ENCODE results near the gene SLC25A45.

The SLC25A45 gene

GRCh38 chr11:65389294-65389980, 7.0 kb upstream of the SLC25A45 start:
- no peak for DNase-seq (ENCODE audit: low read depth)

- DNase-seq (ENCODE audit: low read depth) = no peak
Measured at GRCh38 chr11:65388731-65389130, 6.3 kb upstream of the SLC25A45 start.

DNA sequence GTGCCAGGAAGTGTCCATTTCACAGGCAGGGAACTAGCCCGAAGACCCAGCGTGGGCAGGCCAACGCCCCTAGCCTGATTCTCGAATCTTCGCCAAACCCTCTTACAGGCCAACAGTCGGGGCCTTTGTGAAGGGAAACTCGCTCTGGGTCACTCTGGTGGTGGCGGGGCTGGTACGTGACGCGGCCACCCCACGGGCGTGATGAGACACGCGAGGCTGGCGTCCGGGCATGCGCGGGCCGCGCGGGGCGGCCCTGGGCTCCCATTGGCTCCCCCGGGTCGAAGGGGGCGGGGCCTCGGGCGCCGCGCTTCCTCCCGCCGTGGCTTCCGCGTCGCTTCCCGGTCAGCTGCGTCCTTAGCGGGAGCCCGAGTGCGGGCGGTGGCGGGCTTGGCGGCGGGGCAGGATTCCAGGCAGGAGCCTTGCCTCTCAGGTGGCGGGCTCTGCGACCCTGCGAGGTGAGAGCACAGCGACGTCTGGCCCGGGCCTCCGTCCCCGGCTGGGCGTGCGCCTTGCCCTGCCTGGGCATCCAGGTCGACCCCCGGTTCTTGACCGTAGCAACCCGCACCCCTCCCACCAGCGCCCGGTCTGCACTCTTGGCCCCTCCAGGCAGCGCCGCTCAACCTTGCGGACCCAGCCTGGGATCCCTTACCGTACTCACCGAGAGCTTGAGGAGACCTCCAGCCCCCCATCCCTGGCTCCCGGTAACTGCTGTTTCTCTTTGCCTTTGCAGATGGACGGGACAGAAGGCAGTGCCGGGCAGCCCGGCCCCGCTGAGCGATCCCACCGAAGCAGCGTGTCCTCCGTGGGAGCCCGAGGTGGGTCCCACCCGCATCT, 4.1 kb upstream of the SLC25A45 start, which contains the start of gene FRMD8:
TSS of gene FRMD8 (plus strand) at position 331 of the 834 bp plus-strand sequence. CDS start at position 731, 400 bp downstream.
- peak; percentile 87 for DNase-seq (ENCODE audit: low read depth)

- no peak for DNase-seq (ENCODE audit: low read depth)
Measured at GRCh38 chr11:65384301-65384889, 1.9 kb upstream of the SLC25A45 start.

GRCh38 chr11:65383778-65384177, 1.3 kb upstream of the SLC25A45 start:
- no peak for DNase-seq (ENCODE audit: low read depth)

DNA sequence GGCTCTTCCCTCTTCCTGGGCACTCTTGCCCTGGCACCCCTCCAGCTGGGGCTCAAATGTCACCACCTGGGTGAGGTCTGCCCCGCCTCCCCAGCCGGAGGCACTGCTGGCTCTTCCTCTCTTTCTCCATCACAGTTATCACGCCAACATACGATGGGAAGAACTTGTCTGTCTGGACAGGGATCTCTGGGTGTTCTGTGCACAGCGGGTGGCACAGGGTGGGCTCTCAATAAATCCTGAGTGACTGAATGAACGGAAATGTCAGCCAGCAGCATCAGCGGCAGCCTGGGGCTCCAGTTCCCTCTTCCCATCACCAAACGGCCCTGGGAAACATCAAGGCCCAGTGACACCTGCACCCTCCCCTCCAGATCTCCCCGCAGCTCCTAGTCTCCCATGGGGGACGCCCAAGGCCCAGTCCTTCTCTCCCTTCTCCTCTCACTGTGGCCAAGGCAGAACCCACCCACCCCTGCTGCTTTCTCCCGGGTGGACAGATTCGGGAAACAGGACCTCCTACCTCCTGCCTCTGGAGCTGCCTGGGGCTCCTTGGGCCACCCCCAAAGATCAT, 440 bp upstream of the SLC25A45 start:
- DNase-seq (ENCODE audit: low read depth) = no peak

GRCh38 chr11:65381716-65382032, 772 bp downstream of the SLC25A45 start:
- DNase-seq (ENCODE audit: low read depth) = no peak

GRCh38 chr11:65380460-65381119, 1.9 kb downstream of the SLC25A45 start:
- DNase-seq (ENCODE audit: low read depth) = no peak

DNA sequence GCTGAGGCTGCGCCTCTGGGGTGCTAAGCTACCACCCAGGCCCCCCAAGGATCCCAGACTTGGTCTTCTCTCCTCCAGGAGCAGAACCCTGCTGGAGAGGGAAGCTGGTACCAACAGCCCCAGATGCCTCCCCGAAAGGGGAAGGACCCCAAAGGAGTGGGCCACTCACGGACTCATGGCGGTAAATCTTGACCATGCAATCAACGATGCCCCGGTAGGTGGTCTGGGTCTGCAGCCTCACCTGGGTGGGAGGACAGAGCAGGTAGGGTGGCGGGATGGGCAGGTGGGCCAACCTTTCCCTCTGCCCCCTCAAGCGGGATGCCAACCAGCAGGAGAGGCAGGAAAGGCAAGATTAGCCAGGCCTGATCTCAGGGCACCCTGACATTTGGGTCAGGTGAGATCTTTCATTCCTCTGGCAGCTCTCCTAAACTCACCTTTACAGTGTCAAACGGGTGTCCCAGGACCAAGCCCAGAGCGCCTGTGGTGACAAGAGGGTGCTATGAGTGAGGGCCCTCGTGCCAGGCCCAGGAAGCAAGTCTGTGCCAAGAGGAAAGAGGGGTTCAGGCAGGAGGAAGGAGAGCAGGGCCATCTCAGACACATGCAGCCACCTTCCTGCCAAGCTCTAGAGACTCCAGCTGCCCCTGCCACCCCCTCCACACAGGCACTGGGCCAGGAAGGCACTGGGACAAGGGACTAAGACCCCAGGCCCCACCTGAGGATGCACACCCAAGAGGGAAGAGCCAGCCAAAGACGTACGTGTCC, 2.6 kb downstream of the SLC25A45 start:
- no peak for DNase-seq (ENCODE audit: low read depth)

DNA sequence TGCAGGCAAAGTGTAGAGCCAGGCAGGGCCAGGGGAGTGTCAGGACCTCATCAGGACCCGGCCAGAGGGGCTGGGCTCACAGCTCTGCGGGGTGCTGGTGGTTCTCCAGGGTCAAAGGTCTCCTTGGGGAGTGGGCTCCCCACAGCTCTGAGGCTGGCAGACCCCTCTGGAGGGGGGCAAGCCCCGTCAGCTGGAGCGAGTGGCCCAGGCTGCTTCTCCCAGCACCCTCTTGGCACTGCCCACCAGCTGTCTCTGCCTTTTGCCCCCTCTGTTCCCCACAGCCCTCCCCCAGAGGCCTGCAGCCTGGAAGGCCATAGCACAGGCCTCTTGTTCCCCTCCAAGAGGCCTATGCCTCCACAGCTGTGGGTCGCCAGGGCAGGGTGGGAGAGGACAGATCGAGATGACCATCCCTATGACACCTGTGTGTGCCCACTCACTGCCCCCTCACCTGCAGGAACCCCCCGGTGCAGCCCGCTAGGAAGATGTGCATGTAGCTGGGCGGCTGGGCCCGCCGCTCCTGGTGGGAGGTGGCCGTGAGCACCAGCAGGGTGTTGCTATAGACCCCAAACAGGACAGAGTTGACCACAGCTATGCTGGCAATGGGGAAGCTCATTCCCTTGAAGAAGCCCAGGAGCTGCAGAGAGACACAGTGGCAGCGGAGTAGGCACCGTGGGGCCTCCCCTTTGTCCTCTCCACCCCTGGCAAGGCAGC, 3.4 kb downstream of the SLC25A45 start:
- DNase-seq (ENCODE audit: low read depth) = no peak

DNA sequence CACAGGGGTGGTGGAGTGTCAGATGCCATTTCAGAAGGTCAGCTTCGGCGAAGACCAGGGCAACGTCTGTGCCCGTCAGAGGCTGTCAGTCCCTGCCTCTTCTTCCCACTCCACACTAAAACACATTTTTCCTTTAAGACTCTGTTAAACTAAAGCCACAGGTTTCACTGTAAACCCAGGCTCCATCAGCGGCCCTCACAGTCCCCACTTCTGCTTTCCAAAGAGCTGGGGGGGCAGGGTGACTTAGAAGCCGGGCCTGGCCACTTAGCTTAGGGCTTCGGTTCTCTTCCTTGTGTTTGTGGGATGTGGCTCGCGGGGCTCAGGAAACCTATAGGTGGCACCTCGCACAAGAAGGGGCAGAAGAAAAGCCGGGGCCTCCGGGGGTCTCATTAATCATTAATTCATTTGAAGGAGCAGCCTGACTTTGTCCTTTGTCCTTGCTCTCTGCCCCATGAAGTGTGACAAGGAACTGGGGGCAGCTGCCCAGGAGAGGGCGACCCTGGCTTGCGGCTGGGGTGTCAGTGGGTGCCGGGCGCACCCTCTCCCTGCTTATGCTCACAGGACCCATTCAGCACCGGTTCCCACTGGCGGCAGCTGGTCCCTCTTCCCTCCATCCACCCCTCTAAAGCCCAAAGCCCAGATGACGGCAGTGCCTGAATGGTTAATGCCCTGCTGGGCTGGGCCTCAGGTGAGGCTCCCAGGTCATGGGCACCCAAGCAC, 4.1 kb downstream of the SLC25A45 start:
- DNase-seq (ENCODE audit: low read depth) = no peak

GRCh38 chr11:65377777-65378176, 4.7 kb downstream of the SLC25A45 start:
- no peak for DNase-seq (ENCODE audit: low read depth)

- DNase-seq (ENCODE audit: low read depth) = no peak
Measured at GRCh38 chr11:65377036-65377435, 5.4 kb downstream of the SLC25A45 start.

DNA sequence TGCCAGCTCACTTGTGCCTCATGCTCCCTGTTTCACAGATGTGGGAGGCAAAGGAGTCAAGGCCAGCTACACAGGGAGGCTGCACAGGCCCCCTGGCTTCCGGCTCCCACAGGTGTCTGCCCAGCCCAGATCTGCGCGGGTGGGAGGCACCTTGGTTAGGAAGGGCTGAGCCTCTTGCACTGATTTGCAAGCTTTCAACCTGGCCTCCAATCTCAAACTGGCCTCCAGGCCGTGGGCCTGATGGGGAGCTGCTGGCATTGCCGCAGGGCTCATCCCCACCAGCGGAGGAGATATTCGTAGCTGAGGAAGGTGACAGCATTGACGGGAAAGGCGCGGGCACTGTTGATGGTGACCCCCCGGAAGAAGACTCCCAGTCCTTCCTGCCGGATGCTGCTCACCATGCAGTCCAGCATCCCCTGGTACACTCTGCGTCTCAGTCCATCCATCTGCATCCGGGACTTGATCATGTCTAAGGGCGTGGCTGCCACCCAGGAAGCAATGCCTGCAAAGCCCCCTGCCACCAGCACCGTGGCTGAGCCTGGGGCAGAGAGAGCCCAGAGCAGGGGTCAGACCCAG, 6.2 kb downstream of the SLC25A45 start:
- no peak for DNase-seq (ENCODE audit: low read depth)

DNA sequence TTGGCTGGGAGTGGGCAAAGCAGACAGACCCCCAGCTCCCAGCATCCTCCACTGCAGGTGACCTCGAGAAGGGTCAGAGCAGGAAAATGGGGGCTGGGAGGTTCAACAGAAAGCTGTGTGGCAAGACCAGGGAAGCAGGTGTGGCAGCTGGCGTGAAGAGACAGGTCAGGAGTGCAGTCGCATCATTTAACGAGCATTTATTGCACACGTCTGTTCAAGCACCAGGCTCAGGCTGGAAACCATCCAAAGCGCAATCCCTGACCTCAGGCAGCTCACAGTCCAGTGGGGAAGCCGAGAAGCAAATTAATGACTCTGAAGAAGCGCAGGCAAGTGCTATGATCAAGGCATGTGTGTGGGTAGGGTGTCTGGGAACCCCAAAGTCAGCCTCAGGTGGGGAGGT, 7.4 kb downstream of the SLC25A45 start:
- DNase-seq (ENCODE audit: low read depth) = no peak

GRCh38 chr11:65373839-65374580, 8.4 kb downstream of the SLC25A45 start:
- DNase-seq (ENCODE audit: low read depth) = no peak

GRCh38 chr11:65370659-65371049, 11.8 kb downstream of the SLC25A45 start:
- DNase-seq (ENCODE audit: low read depth) = no peak

GRCh38 chr11:65366340-65366773, 16.1 kb downstream of the SLC25A45 start:
- no peak for DNase-seq (ENCODE audit: low read depth)

- DNase-seq (ENCODE audit: low read depth) = no peak
Measured at GRCh38 chr11:65363770-65364169, 18.7 kb downstream of the SLC25A45 start.
